Measurements from ENCODE around the gene SUPT5H. TPM values are rescaled to one million over a fixed set of nuclear protein-coding genes. Genes with fewer than 3 reads are reported as not detected.

The SUPT5H gene
- total RNA-seq, 2 donors from 2014 or later, result 79.8 to 246 TPM

- DNase-seq (ENCODE audit: low spot score), result no peak
- WGBS, result 59% methylated on average over 5 of the region's 5 CpGs
- Histone ChIP-seq H3K27me3 (replicated peaks; ENCODE audit: insufficient read depth) (no peaks in the 10 kb centered on the region), H3K9me3 (no peaks in the 10 kb centered on the region), H3K27ac (no peak overlapping the region), H3K4me3 (no peak overlapping the region), H3K4me1 (replicated peaks) (no peaks in the 10 kb centered on the region), H3K36me3 (no peaks in the 10 kb centered on the region)
- intact Hi-C loops (cut with DNase I), result no loop called here
- no peak for TF ChIP-seq POLR2AphosphoS5 (IDR thresholded peaks at IDR 0.05)
- TF ChIP-seq CTCF (IDR thresholded peaks at IDR 0.05), result no peak
Observed at GRCh38 chr19:39426170-39426569, 19.2 kb upstream of the SUPT5H start.

GRCh38 chr19:39427707-39428106, 17.7 kb upstream of the SUPT5H start:
- no peak for DNase-seq (ENCODE audit: low spot score)
- Histone ChIP-seq H3K27ac (no peak overlapping the region), H3K36me3 (peaks cover 2 to 9% of the 10 kb centered on the region in 2 donors), H3K4me3 (no peak overlapping the region), H3K9me3 (no peaks in the 10 kb centered on the region), H3K27me3 (replicated peaks; ENCODE audit: insufficient read depth) (no peaks in the 10 kb centered on the region), H3K4me1 (replicated peaks) (no peaks in the 10 kb centered on the region)
- WGBS, result 93% methylated on average over 11 of the region's 11 CpGs
- intact Hi-C loops (cut with DNase I), result no loop called here
- TF ChIP-seq POLR2AphosphoS5 (IDR thresholded peaks at IDR 0.05), result no peak

GRCh38 chr19:39428283-39429112, 16.9 kb upstream of the SUPT5H start:
- H3K27ac ChIP-seq, result peak overlapping the region; percentile 39 to 64
- intact Hi-C loops (cut with DNase I), result no loop called here
- no peak overlapping the region for H3K4me3 ChIP-seq
- DNase-seq (ENCODE audit: low spot score), result no peak
- no peaks in the 10 kb centered on the region for H3K4me1 ChIP-seq (replicated peaks)
- WGBS, result 25% methylated on average over 19 of the region's 23 CpGs
- H3K9me3 ChIP-seq, result no peaks in the 10 kb centered on the region
- H3K27me3 ChIP-seq (replicated peaks; ENCODE audit: insufficient read depth), result no peaks in the 10 kb centered on the region
- TF ChIP-seq POLR2AphosphoS5 (IDR thresholded peaks at IDR 0.05) (no peak), CTCF (IDR thresholded peaks at IDR 0.05) (no peak)
- peaks cover 9 to 17% of the 10 kb centered on the region in 2 donors for H3K36me3 ChIP-seq

- intact Hi-C loops (cut with DNase I), result no loop called here
Observed at GRCh38 chr19:39430675-39431593, 14.4 kb upstream of the SUPT5H start.

More at GRCh38 chr19:39430675-39431593, 14.4 kb upstream of the SUPT5H start:
- Histone ChIP-seq H3K36me3 (peaks cover 15 to 21% of the 10 kb centered on the region in 2 donors), H3K4me3 (no peak overlapping the region), H3K9me3 (no peaks in the 10 kb centered on the region), H3K27ac (peak overlapping the region; percentile 30 to 67), H3K27me3 (replicated peaks; ENCODE audit: insufficient read depth) (no peaks in the 10 kb centered on the region), H3K4me1 (replicated peaks) (peaks cover 11% of the 10 kb centered on the region)
- WGBS, result 63% methylated on average over 25 of the region's 25 CpGs
- TF ChIP-seq POLR2AphosphoS5 (IDR thresholded peaks at IDR 0.05) (peak; percentile 72), CTCF (IDR thresholded peaks at IDR 0.05) (no peak)
- no peak for DNase-seq (ENCODE audit: low spot score)

Data from prostate gland (tissue), 2 donors.